ENCODE data around the gene CTNNA3.
"Not testable (repeated sequence)": the region's sequence is repeated elsewhere in the genome, so short reads cannot be mapped to it uniquely, and the experiment has no call there.

Gene CTNNA3

GRCh38 chr10:67549390-67549789, 146.6 kb downstream of the CTNNA3 start:
- no peak for DNase-seq (ENCODE audit: low read depth)
- TF ChIP-seq CTCF (IDR thresholded peaks at IDR 0.05; ENCODE audit: control insufficient read depth, extremely low read depth, insufficient read depth) = no peak
- no peak overlapping the region for H3K4me3 ChIP-seq (ENCODE audit: low read depth, low read length)

- no peak overlapping the region for H3K4me3 ChIP-seq (ENCODE audit: low read depth, low read length)
- no peak for TF ChIP-seq CTCF (IDR thresholded peaks at IDR 0.05; ENCODE audit: control insufficient read depth, extremely low read depth, insufficient read depth)
- no peak for DNase-seq (ENCODE audit: low read depth)
These were observed 154.6 kb downstream of the CTNNA3 start for GRCh38 chr10:67541411-67541810.

DNA sequence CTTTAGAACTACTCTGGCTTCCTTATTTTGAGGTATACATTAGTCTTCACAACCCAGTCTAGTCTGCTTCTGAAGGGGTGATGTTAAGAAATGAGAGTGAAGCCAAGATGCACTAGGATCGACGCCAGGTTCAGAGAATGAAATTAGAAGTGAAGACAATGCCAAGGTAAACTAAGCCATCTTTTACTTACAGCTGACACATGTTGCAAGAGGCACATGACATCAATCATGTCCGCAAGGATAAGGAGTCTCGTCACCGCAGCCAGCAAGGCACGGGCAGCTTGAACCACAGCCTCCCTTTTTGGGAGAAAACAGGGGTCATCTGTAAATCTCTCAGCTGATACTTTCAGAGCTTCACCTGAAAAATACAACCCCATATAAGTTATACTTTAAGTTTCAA, 156.7 kb downstream of the CTNNA3 start:
- no peak overlapping the region for H3K4me3 ChIP-seq (ENCODE audit: low read depth, low read length)
- peak; percentile 46 for DNase-seq (ENCODE audit: low read depth)
- TF ChIP-seq CTCF (IDR thresholded peaks at IDR 0.05; ENCODE audit: control insufficient read depth, extremely low read depth, insufficient read depth) = no peak

GRCh38 chr10:67537906-67538305, 158.1 kb downstream of the CTNNA3 start:
- no peak for DNase-seq (ENCODE audit: low read depth)
- TF ChIP-seq CTCF (IDR thresholded peaks at IDR 0.05; ENCODE audit: control insufficient read depth, extremely low read depth, insufficient read depth) = no peak
- H3K4me3 ChIP-seq (ENCODE audit: low read depth, low read length) = no peak overlapping the region

DNA sequence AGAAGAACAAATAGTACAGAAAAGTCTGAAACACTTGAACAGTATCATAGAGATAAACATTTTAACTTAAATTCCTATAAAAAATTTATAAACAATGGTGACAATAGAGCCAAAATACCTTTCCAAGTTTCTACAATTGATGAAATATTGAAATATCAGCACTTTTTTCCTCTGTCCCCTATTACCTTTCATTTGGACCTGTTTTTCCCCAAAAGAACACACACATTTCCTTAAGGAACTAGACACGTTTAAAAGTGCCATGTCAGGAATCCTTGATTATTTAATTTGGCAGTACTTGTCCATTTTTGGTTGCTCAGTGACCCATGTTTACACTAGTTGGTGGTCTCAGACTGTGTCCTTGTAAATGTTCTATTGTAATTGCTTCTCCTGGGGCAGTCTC, 162.6 kb downstream of the CTNNA3 start:
- DNase-seq (ENCODE audit: low read depth) = no peak
- no peak for TF ChIP-seq CTCF (IDR thresholded peaks at IDR 0.05; ENCODE audit: control insufficient read depth, extremely low read depth, insufficient read depth)
- H3K4me3 ChIP-seq (ENCODE audit: low read depth, low read length) = no peak overlapping the region

DNA sequence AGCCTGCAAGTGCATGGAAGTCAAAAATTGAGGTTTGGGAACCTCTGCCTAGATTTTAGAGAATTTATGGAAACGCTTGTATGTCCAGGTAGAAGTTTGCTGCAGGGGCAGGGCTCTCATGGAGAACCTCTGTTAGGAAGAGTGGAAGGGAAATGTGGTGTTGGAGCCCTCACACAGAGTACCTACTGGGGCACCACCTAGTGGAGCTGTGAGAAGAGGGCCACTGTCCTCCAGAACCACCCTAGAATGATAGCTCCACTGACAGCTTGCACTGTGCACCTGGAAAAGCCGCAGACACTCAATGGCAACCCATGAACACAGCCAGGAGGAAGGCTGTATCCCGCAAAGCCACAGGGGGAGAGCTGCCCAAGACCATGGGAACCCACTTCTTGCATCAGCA, 165.0 kb downstream of the CTNNA3 start:
- not testable (repeated sequence) for H3K4me3 ChIP-seq (ENCODE audit: low read depth, low read length); DNase-seq (ENCODE audit: low read depth)
- TF ChIP-seq CTCF (IDR thresholded peaks at IDR 0.05; ENCODE audit: control insufficient read depth, extremely low read depth, insufficient read depth) = 0 out of 2 replicates have a peak, but pooled peaks have one; percentile 8

- no peak for TF ChIP-seq CTCF (IDR thresholded peaks at IDR 0.05; ENCODE audit: control insufficient read depth, extremely low read depth, insufficient read depth)
These were observed 168.6 kb downstream of the CTNNA3 start for GRCh38 chr10:67527351-67527750.

More at GRCh38 chr10:67527351-67527750, 168.6 kb downstream of the CTNNA3 start:
- no peak overlapping the region for H3K4me3 ChIP-seq (ENCODE audit: low read depth, low read length)
- DNase-seq (ENCODE audit: low read depth) = no peak

Data from LNCaP clone FGC (cell line).